Upper lobe of left lung (tissue), 6 donors: ENCODE results near the gene TNFRSF25. TPM values are rescaled to one million over a fixed set of nuclear protein-coding genes. Genes with fewer than 3 reads are reported as not detected.
"Not testable (repeated sequence)": the region's sequence is repeated elsewhere in the genome, so short reads cannot be mapped to it uniquely, and the experiment has no call there.

ENCODE experiments used
- ATAC-seq, 2 donors: fragments of 200-7000 bp; cut with Tn5 transposase; one replicate each; pipeline ENCODE4 v1.9.1; 2022; ENCODE audit warnings: mild to moderate bottlenecking in 2 of 2, moderate library complexity in 2 of 2; ENCODE audit not compliant: low FRiP score in 2 of 2
- DNase-seq, 2 donors: peaks; one replicate each; pipeline ENCODE4 v3.0.0-alpha.2; 2019 to 2020
- H3K27ac ChIP-seq, 4 donors: fragments of 200-600 bp; sonication (generic); one replicate each; pipeline ENCODE4 v1.5.1; 2016 to 2019
- H3K27me3 ChIP-seq, 4 donors: fragments of 200-600 bp; sonication (generic); one replicate each; pipeline ENCODE4 v1.5.1; 2017 to 2019
- H3K36me3 ChIP-seq, 4 donors: fragments of 200-600 bp; sonication (generic); one replicate each; pipeline ENCODE4 v1.5.1; 2016 to 2019
- H3K4me1 ChIP-seq, 4 donors: fragments of 200-600 bp; sonication (generic); one replicate each; pipeline ENCODE4 v1.5.1; 2018 to 2019
- H3K4me3 ChIP-seq, 4 donors: fragments of 200-600 bp; sonication (generic); one replicate each; pipeline ENCODE4 v1.5.1; 2017 to 2019; ENCODE audit warnings: mild to moderate bottlenecking in 2 of 4, moderate library complexity in 1 of 4
- H3K9me3 ChIP-seq, 4 donors: fragments of 200-600 bp; sonication (generic); one replicate each; pipeline ENCODE4 v1.5.1; 2018 to 2019
- CTCF ChIP-seq, 6 experiments: fragments of 450-650 bp in 4 of 6; fragments of 200-600 bp in 2 of 6; sonication (generic) in 2 of 6; IDR thresholded peaks; one replicate each; pipeline ENCODE4 v1.5.1; 2016 to 2019; ENCODE audit warnings: antibody characterized with exemption in 6 of 6
- EP300 ChIP-seq, 4 donors: sonication (generic); formaldehyde crosslinking; IDR thresholded peaks; one replicate each; pipeline ENCODE4 v1.5.1; 2017; ENCODE audit warnings: antibody characterized with exemption in 4 of 4, control low read depth in 2 of 4
- POLR2A ChIP-seq, 4 donors: fragments of 450-650 bp; IDR thresholded peaks; one replicate each; pipeline ENCODE4 v1.5.1; 2016 to 2017; ENCODE audit warnings: antibody characterized with exemption in 4 of 4, mild to moderate bottlenecking in 2 of 4
- POLR2AphosphoS5 ChIP-seq, 2 donors: sonication (generic); formaldehyde crosslinking; IDR thresholded peaks; one replicate each; pipeline ENCODE4 v1.5.1; 2017; ENCODE audit warnings: antibody characterized with exemption in 2 of 2
- WGBS, 2 donors: methylation state at CpG; one replicate each; pipeline ENCODE4 v1.1.5; 2017 to 2018; 5-methylcytosine and 5-hydroxymethylcytosine counted together
- total RNA-seq, 6 donors: library from RNA; depleted of rRNA in 4 of 6; stranded (reverse); fragments of >200 nt in 4 of 6; gene quantifications; one replicate each; pipeline versions ENCODE4 v1.1.0 to v1.2.1, GENCODE V29; 2016 to 2021
- donor health status: DM: no; HTN: no; CAD: no; lungs with moderate emphysema.
- donor health status: DM: no; HTN: yes; CAD: no; lungs with severe emphysema.

TNFRSF25 gene
- total RNA-seq, 6 donors from 2014 or later = 4.6 to 51.3 (median 14.0) TPM

- Histone ChIP-seq H3K9me3 (no peaks in the 10 kb centered on the region), H3K4me3 (peak overlapping the region in 1 of 4 donors; percentile 36), H3K27me3 (peaks cover 2 to 49% (median 21%) of the 10 kb centered on the region in 4 donors), H3K27ac (no peak overlapping the region), H3K4me1 (peaks cover 14 to 29% (median 20%) of the 10 kb centered on the region in 4 donors), H3K36me3 (no peaks in the 10 kb centered on the region)
- ATAC-seq = no peak
- no peak for DNase-seq
- TF ChIP-seq EP300 (IDR thresholded peaks at IDR 0.05) (no peak), POLR2AphosphoS5 (IDR thresholded peaks at IDR 0.05) (no peak), POLR2A (IDR thresholded peaks at IDR 0.05) (no peak), CTCF (IDR thresholded peaks at IDR 0.05) (no peak)
- 50 to 90% methylated on average over 2 to 3 of the region's 4 CpGs for WGBS, 2 donors
These were observed 19.3 kb downstream of the TNFRSF25 start for GRCh38 chr1:6446665-6447015.

GRCh38 chr1:6445929-6446328 lies 20.0 kb downstream of the TNFRSF25 start:
- H3K36me3 ChIP-seq, DNase-seq, H3K27ac ChIP-seq, H3K9me3 ChIP-seq, H3K4me3 ChIP-seq, ATAC-seq: not testable (repeated sequence)
- WGBS, 2 donors = 78 to 100% methylated on average over 1 to 4 of the region's 4 CpGs
- H3K27me3 ChIP-seq = peaks cover 2 to 48% (median 22%) of the 10 kb centered on the region in 4 donors
- peaks cover 14 to 30% (median 21%) of the 10 kb centered on the region in 4 donors for H3K4me1 ChIP-seq

GRCh38 chr1:6445062-6445763 lies 20.8 kb downstream of the TNFRSF25 start:
- Histone ChIP-seq H3K27me3 (peaks cover 2 to 51% (median 25%) of the 10 kb centered on the region in 4 donors), H3K36me3 (no peaks in the 10 kb centered on the region), H3K4me3 (no peak overlapping the region), H3K9me3 (no peaks in the 10 kb centered on the region), H3K4me1 (peaks cover 14 to 38% (median 27%) of the 10 kb centered on the region in 4 donors), H3K27ac (no peak overlapping the region)
- TF ChIP-seq EP300 (IDR thresholded peaks at IDR 0.05) (no peak), POLR2A (IDR thresholded peaks at IDR 0.05) (no peak), CTCF (IDR thresholded peaks at IDR 0.05) (peak; percentile 29 to 72 (median 58)), POLR2AphosphoS5 (IDR thresholded peaks at IDR 0.05) (no peak)
- 42 to 55% methylated on average over 10 to 19 of the region's 19 CpGs for WGBS, 2 donors
- peak in 1 of 2 donors; percentile 54 for DNase-seq
- ATAC-seq = peak; percentile 23 to 42

GRCh38 chr1:6444377-6444776 lies 21.6 kb downstream of the TNFRSF25 start:
- H3K27me3 ChIP-seq = peaks cover 2 to 47% (median 22%) of the 10 kb centered on the region in 4 donors
- H3K4me1 ChIP-seq = peaks cover 14 to 43% (median 31%) of the 10 kb centered on the region in 4 donors
- DNase-seq = no peak
- 86 to 87% methylated on average over 3 to 15 of the region's 15 CpGs for WGBS, 2 donors
- no peak overlapping the region for H3K27ac ChIP-seq
- no peak overlapping the region for H3K4me3 ChIP-seq
- no peak for TF ChIP-seq POLR2A (IDR thresholded peaks at IDR 0.05)
- TF ChIP-seq EP300 (IDR thresholded peaks at IDR 0.05) = no peak
- TF ChIP-seq CTCF (IDR thresholded peaks at IDR 0.05) = no peak
- no peak for TF ChIP-seq POLR2AphosphoS5 (IDR thresholded peaks at IDR 0.05)
- ATAC-seq = no peak
- H3K9me3 ChIP-seq = no peaks in the 10 kb centered on the region
- H3K36me3 ChIP-seq = no peaks in the 10 kb centered on the region

GRCh38 chr1:6443339-6444115 lies 22.4 kb downstream of the TNFRSF25 start:
- Histone ChIP-seq H3K36me3 (no peaks in the 10 kb centered on the region), H3K27me3 (peaks cover 2 to 39% (median 19%) of the 10 kb centered on the region in 4 donors), H3K27ac (no peak overlapping the region), H3K4me1 (peaks cover 9 to 34% (median 30%) of the 10 kb centered on the region in 4 donors), H3K4me3 (no peak overlapping the region), H3K9me3 (no peaks in the 10 kb centered on the region)
- ATAC-seq (no peak), DNase-seq (peak in 1 of 2 donors; percentile 77)
- TF ChIP-seq POLR2A (IDR thresholded peaks at IDR 0.05) = no peak
- no peak for TF ChIP-seq CTCF (IDR thresholded peaks at IDR 0.05)
- no peak for TF ChIP-seq POLR2AphosphoS5 (IDR thresholded peaks at IDR 0.05)
- TF ChIP-seq EP300 (IDR thresholded peaks at IDR 0.05) = no peak
- 87 to 90% methylated on average over 2 to 6 of the region's 21 CpGs for WGBS, 2 donors
